ENCODE data around the gene SRGAP2C.
"Not testable (repeated sequence)": the region's sequence is repeated elsewhere in the genome, so short reads cannot be mapped to it uniquely, and the experiment has no call there.

The SRGAP2C gene

GRCh38 chr1:121163850-121164757 is 20.7 kb upstream of the SRGAP2C start:
- not testable (repeated sequence) for H3K27ac ChIP-seq (ENCODE audit: low read depth, low read length); H3K27me3 ChIP-seq (ENCODE audit: control insufficient read depth, insufficient read depth, low read length); H3K4me3 ChIP-seq (ENCODE audit: low read length); H3K36me3 ChIP-seq (ENCODE audit: control insufficient read depth, insufficient read depth, low read length); H3K4me1 ChIP-seq (ENCODE audit: control insufficient read depth, insufficient read depth, low read length); H3K9ac ChIP-seq (ENCODE audit: low read length)

GRCh38 chr1:121165296-121165695 is 19.5 kb upstream of the SRGAP2C start:
- H3K4me1 ChIP-seq (ENCODE audit: control insufficient read depth, insufficient read depth, low read length); H3K27me3 ChIP-seq (ENCODE audit: control insufficient read depth, insufficient read depth, low read length); H3K27ac ChIP-seq (ENCODE audit: low read depth, low read length); H3K9ac ChIP-seq (ENCODE audit: low read length); H3K36me3 ChIP-seq (ENCODE audit: control insufficient read depth, insufficient read depth, low read length); H3K4me3 ChIP-seq (ENCODE audit: low read length): not testable (repeated sequence)

GRCh38 chr1:121167225-121167738 is 17.5 kb upstream of the SRGAP2C start:
- not testable (repeated sequence) for H3K4me1 ChIP-seq (ENCODE audit: control insufficient read depth, insufficient read depth, low read length); H3K4me3 ChIP-seq (ENCODE audit: low read length); H3K9ac ChIP-seq (ENCODE audit: low read length); H3K27ac ChIP-seq (ENCODE audit: low read depth, low read length); H3K36me3 ChIP-seq (ENCODE audit: control insufficient read depth, insufficient read depth, low read length); H3K27me3 ChIP-seq (ENCODE audit: control insufficient read depth, insufficient read depth, low read length)

- not testable (repeated sequence) for H3K27ac ChIP-seq (ENCODE audit: low read depth, low read length); H3K27me3 ChIP-seq (ENCODE audit: control insufficient read depth, insufficient read depth, low read length); H3K4me3 ChIP-seq (ENCODE audit: low read length); H3K4me1 ChIP-seq (ENCODE audit: control insufficient read depth, insufficient read depth, low read length); H3K36me3 ChIP-seq (ENCODE audit: control insufficient read depth, insufficient read depth, low read length); H3K9ac ChIP-seq (ENCODE audit: low read length)
These were observed 16.6 kb upstream of the SRGAP2C start for GRCh38 chr1:121168152-121168668.

GRCh38 chr1:121176649-121177048 is 8.1 kb upstream of the SRGAP2C start:
- not testable (repeated sequence) for H3K36me3 ChIP-seq (ENCODE audit: control insufficient read depth, insufficient read depth, low read length); H3K4me3 ChIP-seq (ENCODE audit: low read length); H3K27me3 ChIP-seq (ENCODE audit: control insufficient read depth, insufficient read depth, low read length); H3K4me1 ChIP-seq (ENCODE audit: control insufficient read depth, insufficient read depth, low read length); H3K9ac ChIP-seq (ENCODE audit: low read length); H3K27ac ChIP-seq (ENCODE audit: low read depth, low read length)

- H3K36me3 ChIP-seq (ENCODE audit: control insufficient read depth, insufficient read depth, low read length); H3K27ac ChIP-seq (ENCODE audit: low read depth, low read length); H3K4me1 ChIP-seq (ENCODE audit: control insufficient read depth, insufficient read depth, low read length); H3K27me3 ChIP-seq (ENCODE audit: control insufficient read depth, insufficient read depth, low read length); H3K9ac ChIP-seq (ENCODE audit: low read length); H3K4me3 ChIP-seq (ENCODE audit: low read length): not testable (repeated sequence)
These were observed 6.6 kb upstream of the SRGAP2C start for GRCh38 chr1:121178197-121178596.

GRCh38 chr1:121183867-121184266 is 908 bp upstream of the SRGAP2C start:
- not testable (repeated sequence) for H3K36me3 ChIP-seq (ENCODE audit: control insufficient read depth, insufficient read depth, low read length); H3K4me3 ChIP-seq (ENCODE audit: low read length); H3K9ac ChIP-seq (ENCODE audit: low read length); H3K27ac ChIP-seq (ENCODE audit: low read depth, low read length); H3K4me1 ChIP-seq (ENCODE audit: control insufficient read depth, insufficient read depth, low read length); H3K27me3 ChIP-seq (ENCODE audit: control insufficient read depth, insufficient read depth, low read length)

GRCh38 chr1:121185140-121185708 is 449 bp downstream of the SRGAP2C start:
- not testable (repeated sequence) for H3K4me3 ChIP-seq (ENCODE audit: low read length); H3K9ac ChIP-seq (ENCODE audit: low read length); H3K27ac ChIP-seq (ENCODE audit: low read depth, low read length)

GRCh38 chr1:121186191-121186590 is 1.4 kb downstream of the SRGAP2C start:
- H3K27me3 ChIP-seq (ENCODE audit: control insufficient read depth, insufficient read depth, low read length); H3K36me3 ChIP-seq (ENCODE audit: control insufficient read depth, insufficient read depth, low read length); H3K4me1 ChIP-seq (ENCODE audit: control insufficient read depth, insufficient read depth, low read length); H3K4me3 ChIP-seq (ENCODE audit: low read length); H3K27ac ChIP-seq (ENCODE audit: low read depth, low read length); H3K9ac ChIP-seq (ENCODE audit: low read length): not testable (repeated sequence)

More at GRCh38 chr1:121185140-121185708, 449 bp downstream of the SRGAP2C start:
- not testable (repeated sequence) for H3K27me3 ChIP-seq (ENCODE audit: control insufficient read depth, insufficient read depth, low read length); H3K4me1 ChIP-seq (ENCODE audit: control insufficient read depth, insufficient read depth, low read length); H3K36me3 ChIP-seq (ENCODE audit: control insufficient read depth, insufficient read depth, low read length)

GRCh38 chr1:121187914-121188313 is 3.1 kb downstream of the SRGAP2C start:
- H3K27ac ChIP-seq (ENCODE audit: low read depth, low read length); H3K27me3 ChIP-seq (ENCODE audit: control insufficient read depth, insufficient read depth, low read length); H3K4me3 ChIP-seq (ENCODE audit: low read length); H3K4me1 ChIP-seq (ENCODE audit: control insufficient read depth, insufficient read depth, low read length); H3K36me3 ChIP-seq (ENCODE audit: control insufficient read depth, insufficient read depth, low read length); H3K9ac ChIP-seq (ENCODE audit: low read length): not testable (repeated sequence)

- not testable (repeated sequence) for H3K27ac ChIP-seq (ENCODE audit: low read depth, low read length); H3K27me3 ChIP-seq (ENCODE audit: control insufficient read depth, insufficient read depth, low read length); H3K4me3 ChIP-seq (ENCODE audit: low read length); H3K4me1 ChIP-seq (ENCODE audit: control insufficient read depth, insufficient read depth, low read length); H3K36me3 ChIP-seq (ENCODE audit: control insufficient read depth, insufficient read depth, low read length); H3K9ac ChIP-seq (ENCODE audit: low read length)
These were observed 7.7 kb downstream of the SRGAP2C start for GRCh38 chr1:121192512-121192911.

GRCh38 chr1:121197095-121197882 is 12.5 kb downstream of the SRGAP2C start:
- not testable (repeated sequence) for H3K4me3 ChIP-seq (ENCODE audit: low read length); H3K27me3 ChIP-seq (ENCODE audit: control insufficient read depth, insufficient read depth, low read length); H3K4me1 ChIP-seq (ENCODE audit: control insufficient read depth, insufficient read depth, low read length); H3K36me3 ChIP-seq (ENCODE audit: control insufficient read depth, insufficient read depth, low read length); H3K9ac ChIP-seq (ENCODE audit: low read length); H3K27ac ChIP-seq (ENCODE audit: low read depth, low read length)
